RKO (cell line): ENCODE results near the gene DTX4.
"Not testable (repeated sequence)": the region's sequence is repeated elsewhere in the genome, so short reads cannot be mapped to it uniquely, and the experiment has no call there.

Experiments
- DNase-seq: peaks from one replicate; pipeline ENCODE4 v3.0.0-alpha.2; 2016; ENCODE audit warnings: low spot score

Gene DTX4

DNA sequence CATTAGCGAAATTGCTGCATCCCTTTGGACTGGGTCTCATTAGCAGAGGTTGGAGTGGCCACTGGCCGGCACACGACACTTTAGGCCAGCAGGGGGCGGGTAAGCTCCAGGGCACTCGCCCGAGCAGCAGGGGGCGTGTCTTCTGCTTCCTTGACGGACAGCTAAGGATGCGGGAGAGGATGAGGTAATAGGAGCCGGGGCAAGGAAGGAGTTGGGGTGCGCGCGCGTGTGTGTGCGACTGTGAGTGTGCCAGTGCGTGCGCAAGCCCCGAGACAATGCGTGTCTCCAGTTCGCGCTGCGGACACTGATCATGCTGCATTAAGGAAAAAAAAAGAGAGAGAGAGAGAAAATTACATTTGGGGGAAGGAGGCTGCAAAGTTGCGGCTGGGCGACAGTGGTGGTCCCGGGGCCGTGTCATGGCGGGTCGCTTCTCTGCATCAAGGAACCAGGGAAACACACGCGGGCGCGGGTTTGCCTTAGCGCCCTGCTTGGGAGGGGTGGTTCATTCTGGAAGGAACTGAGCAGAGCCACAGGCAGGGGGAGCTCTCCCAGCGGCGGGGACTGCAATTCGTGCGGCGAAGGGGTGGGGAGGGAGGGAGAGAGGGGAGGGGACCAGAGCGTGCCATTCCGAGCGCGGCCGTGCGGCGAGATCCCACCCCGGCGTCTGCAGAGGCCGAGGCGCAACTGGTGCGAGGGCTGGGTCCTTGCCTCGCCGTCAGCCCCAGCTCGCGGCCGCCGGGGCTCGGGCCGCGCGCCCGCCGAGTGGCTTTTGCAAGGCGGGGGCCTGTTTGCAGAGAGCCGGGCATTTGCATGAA lies at the start of gene DTX4:
Gene DTX4 (plus strand): TSS at position 625 of the 815 bp plus-strand sequence. CDS start 464 bp downstream, outside the sequence.
- peak; percentile 95 for DNase-seq

DNA sequence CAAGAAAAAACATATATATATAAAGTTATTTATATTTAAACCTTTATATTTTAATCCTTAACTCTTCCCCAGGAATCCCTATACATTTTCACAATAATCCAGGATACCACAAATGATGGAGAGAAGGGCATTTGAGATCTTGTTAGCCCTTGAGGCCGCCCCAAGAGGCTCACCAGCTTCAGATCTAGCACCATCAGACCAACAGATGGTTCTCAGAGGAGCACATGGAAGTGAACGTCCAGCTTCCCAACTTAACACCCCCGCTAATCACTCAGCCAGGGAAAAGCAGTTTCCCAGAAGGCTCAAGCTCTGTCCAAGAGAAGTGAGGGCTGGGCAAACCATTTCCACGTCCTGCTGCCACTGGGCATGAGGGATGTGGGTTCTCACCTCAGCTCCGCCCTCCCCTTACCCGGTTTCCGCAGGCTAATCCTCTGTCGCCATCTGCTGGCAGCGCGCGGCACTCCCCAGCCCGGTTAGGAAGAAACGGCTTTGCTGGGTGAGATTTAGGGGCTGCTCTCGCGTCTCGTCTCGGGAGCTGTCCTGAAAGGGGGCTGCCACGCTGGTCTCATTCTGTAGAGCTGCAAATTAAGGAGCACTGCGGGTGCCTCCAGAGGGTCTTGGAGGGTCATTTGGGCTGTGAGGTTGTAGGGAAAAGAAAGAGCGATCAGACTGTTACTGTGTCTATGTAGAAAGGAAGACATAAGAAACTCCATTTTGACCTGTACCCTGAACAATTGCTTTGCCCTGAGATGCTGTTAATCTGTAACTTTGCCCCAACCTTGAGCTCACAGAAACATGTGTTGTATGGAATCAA lies 36.1 kb upstream of the DTX4 start:
- no peak for DNase-seq

DNA sequence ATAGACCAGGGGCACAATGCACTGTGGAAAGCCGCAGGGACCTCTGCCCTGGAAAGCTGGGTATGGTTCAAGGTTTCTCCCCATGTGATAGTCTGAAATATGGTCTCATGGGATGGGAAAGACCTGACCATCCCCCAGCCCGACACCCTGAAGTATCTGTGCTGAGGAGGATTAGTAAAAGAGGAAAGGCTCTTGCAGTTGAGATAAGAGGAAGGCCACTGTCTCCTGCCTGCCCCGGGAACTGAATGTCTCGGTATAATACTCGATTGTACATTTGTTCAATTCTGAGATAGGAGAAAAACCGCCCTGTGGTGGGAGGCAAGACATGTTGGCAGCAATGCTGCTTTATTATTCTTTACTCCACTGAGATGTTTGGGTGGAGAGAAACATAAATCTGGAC lies 35.4 kb upstream of the DTX4 start:
- DNase-seq, result not testable (repeated sequence)

DNA sequence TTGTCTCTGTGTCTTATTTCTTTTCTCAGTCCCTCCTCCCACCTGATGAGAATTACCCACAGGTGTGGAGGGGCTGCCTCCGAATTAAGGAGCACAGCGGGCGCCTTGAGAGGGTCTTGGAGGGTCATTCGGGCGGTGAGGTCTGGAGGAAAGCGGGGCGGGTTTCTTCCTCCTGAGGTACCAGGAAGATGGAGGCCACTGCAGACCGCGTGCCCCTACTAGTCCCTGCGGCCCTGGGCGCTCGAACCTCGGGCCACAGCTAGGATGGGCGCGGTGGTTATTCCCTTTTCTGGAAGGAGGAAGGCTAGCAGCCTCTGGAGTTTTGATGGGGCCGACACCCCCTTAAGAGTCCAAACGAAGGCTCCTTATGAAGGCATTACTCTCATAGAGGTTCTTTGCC lies 34.7 kb upstream of the DTX4 start:
- DNase-seq, result no peak

DNA sequence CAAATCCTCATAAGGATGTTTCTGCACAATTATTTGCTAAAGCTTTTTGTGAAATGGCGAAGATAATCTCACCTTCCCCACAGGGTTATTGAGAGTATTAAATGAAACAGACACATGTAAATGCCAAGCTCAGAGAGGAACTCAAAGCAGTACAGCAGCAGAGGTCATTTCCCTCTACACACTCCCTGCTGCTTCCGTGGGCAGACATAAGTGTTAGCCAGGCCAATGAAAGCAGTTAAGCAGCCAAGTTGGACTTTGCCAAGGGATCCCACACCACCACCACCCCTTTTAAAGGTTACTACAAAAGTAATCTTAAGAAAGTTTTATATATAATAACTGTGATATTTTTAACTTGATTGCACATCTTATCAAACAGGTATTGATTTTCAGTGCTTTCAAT lies 33.3 kb upstream of the DTX4 start:
- no peak for DNase-seq

DNA sequence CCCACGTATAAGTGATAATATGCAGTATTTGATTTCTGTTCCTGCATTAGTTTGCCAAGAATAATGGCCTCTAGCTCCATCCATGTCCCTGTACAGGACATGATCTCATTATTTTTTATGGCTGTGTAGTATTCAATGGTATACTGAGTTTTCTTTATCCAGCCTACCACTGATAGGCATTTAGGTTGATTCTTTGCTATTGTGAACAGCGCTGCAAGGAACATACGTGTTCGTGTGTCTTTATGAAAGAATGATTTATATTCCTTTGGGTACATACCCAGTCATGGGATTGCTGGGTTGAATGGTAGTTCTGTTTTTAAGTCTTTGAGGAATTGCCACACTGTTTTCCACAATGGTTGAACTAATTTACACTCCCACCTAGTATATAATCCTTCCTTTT lies 30.7 kb upstream of the DTX4 start:
- no peak for DNase-seq

DNA sequence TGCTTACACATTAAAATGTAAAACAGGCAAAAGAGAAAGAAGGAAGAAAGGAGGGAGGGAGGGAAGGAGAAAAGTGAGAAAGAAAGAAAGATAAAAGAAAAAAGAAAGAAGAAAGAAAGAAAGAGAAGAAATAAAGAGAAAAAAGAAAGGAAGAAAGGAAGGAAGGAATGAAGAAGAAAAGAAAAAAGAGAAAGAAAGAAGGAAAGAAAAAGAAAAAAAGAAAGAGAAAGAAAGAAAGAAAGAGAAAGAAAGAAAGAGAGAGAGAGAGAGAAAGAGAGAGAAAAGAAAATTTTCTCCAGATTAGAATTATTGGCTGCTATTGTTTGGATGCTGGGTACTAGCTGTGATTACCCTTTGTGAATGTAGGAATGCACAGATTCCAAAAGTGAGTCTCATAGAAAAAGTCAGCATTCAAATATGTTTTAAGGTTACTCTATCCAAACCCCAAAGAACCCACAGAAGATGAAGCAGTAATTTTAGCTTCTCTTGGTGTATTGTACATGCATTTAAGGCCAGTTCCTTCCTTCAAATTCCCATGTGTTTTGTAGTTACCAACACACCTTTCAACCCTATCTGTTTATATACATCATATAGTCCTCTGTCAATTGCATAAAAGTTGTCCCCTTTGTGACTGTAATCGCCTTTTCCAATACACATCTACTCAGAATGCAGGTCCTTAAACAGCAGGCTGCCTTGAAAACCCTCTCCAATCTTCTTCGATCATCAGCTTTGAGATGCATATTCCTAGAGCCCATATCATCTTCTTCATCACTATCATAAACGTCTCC lies 30.1 kb upstream of the DTX4 start:
- DNase-seq, result peak; percentile 69

DNA sequence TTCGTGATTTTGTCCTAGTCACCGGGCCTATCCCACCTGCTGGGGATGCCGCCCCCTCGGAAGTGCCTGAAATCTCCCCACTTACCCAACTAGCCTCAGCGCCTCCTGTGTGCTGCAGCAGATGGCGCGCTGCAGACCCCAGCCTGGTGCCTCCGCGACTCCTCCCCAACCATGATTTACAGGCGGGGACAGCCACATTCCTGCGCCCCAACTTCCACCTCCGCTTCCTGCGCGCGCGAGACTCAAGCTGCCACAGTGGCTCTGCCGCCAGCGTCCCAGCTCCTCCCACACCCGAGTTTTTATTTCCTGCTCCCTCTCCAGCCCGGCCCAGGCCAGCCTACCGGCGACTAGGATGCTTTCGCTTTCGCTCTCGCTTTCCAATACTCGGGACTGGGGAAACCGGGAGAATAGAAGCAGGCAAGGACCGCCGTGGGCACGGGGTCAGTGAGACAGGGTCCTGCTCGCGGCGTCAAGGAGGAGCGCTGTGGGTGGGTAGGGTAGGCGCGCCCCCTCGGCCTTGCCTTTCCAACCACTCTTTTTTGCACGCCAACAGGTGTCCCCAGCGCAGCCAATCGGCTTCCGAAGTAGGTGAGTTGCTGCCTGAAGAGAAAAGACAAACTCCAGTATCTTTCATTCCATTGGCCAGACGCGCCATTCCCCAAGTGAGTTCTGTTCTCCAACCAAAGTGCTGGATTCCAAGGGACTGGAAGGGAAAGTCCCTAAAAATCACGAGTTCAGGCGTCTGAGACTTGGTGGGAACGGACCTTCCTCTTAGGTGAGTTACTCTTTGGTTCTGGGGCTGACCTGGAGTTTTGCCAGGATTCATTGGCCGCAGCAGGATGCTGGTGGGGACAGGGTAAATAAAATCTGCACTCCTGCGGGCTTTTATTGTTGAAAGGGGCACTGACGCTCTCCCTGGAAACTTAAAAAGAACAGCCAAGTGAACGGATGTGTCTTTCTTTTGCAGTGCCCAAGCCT lies 29.1 kb upstream of the DTX4 start, which contains the start of gene FAM111A:
Gene FAM111A (plus strand): TSS at position 327 of the 978 bp plus-strand sequence. CDS start 6,017 bp downstream, outside the sequence.
- DNase-seq, result peak; percentile 90

DNA sequence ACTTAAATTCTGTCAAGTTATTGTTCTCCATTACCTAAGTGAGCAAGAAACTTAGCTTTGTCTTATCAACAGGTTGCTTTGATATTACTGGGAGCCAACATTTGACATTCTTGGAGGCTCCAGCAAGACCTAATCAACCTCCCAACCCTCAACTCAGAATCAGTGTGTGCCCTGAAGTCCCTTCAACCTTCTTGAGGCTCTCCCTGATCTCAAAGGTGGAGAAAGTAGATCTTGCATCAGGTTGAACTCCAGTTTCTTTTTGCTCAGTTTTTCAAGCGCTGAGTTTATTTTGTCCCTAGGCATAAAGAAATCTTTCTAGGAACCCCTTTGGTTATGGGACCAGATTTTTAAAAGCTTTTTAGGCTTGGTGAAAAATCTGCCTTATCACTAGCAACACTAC lies 27.8 kb upstream of the DTX4 start:
- DNase-seq, result peak; percentile 26

DNA sequence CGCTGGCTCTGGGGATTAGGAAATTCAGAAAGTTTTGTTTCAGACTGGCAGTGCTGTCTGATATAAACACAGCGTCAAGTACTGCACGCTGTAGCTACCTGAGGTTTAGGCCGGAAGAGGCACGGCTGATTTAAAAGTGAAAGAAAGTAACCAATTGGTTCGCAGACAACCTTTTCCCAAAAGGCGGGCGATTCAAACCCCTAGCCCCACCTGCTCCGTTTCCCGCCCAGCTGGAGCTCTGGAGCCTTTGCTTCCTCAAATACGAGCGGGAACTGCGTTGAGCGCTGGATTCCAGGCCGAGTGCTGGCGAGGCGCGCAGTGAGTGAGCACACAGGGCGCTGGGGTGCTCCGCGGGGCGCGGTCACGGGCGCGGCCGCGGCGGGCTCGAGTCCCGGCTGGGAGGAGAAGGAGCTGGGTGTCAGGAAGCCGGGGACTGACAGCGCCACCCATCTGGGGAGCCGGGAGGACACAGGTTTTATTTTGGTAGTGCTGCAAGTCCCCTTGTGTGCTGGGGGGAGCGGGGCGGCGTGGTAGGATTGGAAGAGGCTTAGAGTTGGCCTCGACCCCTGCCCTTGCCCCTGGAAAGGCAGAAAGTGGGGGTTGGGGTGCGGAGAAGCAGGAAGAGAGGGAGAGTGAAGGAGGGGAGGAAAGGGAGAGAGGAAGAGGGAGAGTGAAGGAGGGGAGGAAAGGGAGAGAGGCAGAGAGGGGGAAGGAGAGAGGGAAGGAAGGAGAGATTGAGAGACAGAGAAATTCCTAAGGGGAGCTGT lies 27.2 kb upstream of the DTX4 start:
- peak; percentile 94 for DNase-seq

DNA sequence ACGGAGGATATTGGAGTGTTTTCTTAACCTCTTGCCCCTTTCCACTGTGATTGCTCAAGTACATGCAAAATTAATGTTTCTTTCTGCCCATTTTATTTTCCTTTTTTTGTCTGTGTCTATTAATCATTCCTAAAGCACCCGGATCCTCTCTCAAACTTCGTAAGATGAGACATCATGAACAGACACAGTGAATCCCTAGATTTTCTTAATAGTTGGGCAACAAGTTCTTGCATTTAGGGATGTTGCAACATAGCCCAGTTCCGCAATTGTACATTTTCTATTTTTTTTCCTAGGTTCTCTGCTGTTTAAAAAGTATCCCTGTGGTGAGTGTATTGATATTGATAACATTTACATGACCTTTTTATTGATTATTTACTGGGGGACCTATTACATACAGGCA lies 26.4 kb upstream of the DTX4 start:
- peak; percentile 39 for DNase-seq

DNA sequence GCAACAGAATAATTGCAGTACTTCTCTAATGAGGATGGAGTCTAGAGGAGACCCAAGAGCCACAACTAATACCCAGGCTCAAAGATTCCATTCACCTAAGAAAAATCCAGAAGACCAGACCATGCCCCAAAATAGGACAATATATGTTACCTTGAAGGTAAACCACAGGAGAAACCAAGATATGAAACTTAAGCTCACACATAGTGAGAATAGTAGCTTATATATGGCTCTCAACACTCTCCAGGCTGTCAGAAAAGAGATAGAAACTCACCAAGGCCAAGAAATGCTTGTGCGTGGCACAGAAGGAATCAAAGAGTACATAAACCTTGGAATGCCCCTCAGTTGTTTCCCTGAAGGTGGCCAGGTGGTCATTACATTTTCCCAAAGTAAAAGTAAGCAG lies 20.2 kb upstream of the DTX4 start:
- no peak for DNase-seq

DNA sequence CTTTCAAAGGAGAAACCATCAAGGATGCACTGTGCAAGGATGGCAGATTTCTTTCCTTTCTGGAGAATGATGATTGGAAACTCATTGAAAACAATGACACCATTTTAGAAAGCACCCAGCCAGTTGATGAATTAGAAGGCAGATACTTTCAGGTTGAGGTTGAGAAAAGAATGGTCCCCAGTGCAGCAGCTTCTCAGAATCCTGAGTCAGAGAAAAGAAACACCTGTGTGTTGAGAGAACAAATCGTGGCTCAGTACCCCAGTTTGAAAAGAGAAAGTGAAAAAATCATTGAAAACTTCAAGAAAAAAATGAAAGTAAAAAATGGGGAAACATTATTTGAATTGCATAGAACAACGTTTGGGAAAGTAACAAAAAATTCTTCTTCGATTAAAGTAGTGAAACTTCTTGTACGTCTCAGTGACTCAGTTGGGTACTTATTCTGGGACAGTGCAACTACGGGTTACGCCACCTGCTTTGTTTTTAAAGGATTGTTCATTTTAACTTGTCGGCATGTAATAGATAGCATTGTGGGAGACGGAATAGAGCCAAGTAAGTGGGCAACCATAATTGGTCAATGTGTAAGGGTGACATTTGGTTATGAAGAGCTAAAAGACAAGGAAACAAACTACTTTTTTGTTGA lies 19.5 kb upstream of the DTX4 start:
- DNase-seq, result no peak

DNA sequence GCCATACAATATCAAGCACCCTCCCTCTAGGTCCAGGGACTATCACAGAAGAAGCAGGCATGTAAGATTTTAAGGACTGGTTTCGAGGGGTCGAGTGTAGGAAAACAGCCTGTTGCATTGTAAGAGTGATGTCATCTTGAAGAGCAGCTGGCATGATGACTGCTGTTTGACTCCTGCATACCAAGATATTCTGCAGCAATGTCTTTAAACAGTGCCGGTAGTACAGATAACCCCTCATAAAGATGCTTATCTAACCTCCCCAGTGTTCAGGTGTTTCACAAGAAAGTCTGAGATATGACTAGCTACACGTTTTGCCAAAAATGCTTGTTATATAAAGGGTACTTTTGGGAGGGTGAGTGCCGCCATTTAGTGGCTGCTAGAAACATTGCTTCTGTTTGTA lies 17.3 kb upstream of the DTX4 start:
- peak; percentile 48 for DNase-seq

DNA sequence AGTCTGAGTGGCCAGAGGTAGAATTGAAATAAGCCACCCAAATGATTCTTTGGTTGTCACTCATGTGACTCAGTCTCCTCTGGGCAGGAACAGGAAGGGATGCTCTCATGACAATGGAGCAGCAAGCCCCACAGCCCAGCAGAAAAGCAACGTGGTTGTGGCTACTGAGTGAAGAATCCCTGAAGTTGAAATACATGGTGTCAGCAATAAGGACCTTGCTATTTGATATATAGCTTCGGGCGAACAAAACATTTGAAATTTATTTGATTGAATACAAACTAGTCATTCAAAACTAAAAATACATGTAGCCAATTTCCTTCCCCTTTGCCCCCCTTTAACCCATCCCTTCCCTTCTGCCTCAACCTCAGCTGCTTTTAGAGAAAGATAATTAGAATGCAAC lies 14.5 kb upstream of the DTX4 start:
- DNase-seq, result no peak

DNA sequence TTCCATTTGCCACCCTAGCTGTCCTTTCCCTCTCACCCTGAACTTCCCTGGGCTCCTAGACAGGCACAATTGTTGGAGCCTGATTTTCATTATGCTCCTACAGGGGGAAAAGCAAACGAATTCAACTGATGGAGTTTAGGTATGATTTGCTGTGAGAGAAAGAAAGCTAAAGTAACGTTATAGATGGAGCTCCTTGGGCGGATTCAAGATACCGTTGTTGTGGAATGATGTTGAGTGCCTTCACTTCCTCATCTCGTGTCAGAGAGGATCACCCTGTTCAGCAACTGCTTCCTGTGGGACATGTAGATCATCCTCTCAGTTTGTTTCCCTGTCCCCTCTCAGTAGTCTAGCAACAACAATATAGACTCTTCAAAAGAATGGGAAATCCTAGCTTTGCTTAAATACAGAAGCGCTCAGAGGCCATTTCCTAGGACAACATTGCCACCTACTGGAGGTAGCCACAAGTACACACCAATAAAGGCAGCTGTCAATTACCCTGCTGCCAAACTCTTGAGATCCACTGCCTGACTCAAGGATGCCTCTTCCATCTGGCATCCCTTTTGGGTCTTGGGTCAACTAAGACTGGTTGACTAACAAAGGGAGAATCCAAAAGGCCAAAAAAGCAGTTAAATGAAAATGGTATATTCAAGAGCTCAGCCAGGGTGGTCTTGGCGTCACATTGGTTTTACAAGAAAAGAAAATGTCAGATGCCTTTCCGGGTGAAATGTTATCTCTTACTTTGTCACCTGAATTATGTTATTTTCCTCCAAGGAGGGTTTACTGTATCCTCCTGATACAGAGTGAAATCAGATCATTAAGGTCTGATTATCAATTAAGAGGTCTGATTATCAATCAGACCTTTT lies 13.5 kb upstream of the DTX4 start:
- peak; percentile 83 for DNase-seq

DNA sequence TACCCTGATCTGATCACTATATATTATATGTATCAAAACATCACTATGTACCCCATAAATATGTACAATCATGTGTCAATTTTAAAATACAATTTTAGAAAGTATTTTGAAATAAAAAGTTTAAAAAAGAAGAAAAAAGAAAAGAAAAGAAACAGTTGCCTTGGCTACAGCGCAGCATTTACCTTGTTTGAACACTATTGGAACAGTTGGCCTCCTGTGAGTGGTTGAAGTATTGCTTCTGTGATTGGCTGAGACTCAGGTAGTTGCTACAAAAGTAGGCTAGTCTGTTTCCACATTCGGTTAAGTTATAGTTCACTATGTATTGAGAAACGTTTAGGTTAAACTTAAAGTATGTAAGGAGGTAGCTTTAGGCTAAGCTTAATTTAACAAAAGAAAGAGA lies 7.9 kb upstream of the DTX4 start:
- DNase-seq, result no peak

DNA sequence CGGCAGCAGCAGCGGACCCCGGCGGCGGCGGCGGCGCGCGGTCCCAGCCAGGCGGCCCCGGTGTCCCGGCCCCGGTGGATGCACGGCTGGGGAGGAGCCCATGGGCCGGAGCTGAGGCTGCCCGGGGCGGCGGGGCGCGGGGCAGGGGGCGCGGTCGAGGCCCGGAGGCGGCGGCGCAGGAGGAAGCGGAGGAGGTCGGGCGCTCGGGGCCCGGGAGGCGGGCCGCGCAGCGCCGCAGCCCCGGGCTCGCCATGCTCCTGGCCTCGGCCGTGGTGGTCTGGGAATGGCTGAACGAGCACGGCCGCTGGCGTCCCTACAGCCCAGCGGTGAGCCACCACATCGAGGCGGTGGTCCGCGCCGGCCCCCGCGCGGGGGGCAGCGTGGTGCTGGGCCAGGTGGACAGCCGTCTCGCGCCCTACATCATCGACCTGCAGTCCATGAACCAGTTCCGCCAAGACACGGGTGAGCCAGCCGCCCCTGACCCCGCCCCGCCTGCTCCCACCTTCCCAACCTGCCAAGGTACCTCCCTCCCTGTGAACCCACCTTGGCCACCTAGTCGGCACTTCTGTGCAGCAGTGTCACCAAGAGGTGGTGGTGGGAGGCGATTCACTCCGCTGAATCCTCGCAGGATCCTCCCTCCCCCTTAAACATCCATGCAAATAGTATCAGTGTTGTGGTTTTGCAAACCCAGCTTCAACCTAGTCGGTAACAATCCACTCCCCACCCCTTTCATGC lies 580 bp downstream of the DTX4 start:
- peak; percentile 8 for DNase-seq
